GM19397 (cell line): Measurements from ENCODE around the gene IFNA13.

Experiments
- ATAC-seq: cut with Tn5 transposase; IDR thresholded peaks from one replicate; pipeline ENCODE4 v1.9.1; 2021; ENCODE audit warnings: mild to moderate bottlenecking, moderate library complexity; ENCODE audit not compliant: unreplicated experiment

Gene IFNA13

DNA sequence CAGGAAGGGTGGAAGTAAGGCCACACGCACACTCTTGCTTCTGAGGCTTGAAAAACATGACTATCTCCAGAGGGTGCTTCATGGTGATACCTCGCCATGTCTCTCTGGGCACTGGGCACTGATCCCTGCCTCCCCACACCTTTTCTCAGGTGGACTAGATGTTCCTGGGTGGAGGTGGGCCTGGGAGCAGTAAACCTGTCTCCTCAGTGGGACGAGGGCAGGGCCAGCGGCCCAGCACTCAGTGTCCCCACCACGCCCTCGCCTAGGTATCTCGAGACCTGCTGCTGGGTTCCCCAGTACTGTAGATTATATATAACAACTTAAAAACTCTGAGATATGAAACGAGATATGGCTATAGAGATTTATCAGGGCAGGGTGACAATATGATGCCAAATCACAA is 5.6 kb downstream of the IFNA13 start:
- ATAC-seq = no peak

DNA sequence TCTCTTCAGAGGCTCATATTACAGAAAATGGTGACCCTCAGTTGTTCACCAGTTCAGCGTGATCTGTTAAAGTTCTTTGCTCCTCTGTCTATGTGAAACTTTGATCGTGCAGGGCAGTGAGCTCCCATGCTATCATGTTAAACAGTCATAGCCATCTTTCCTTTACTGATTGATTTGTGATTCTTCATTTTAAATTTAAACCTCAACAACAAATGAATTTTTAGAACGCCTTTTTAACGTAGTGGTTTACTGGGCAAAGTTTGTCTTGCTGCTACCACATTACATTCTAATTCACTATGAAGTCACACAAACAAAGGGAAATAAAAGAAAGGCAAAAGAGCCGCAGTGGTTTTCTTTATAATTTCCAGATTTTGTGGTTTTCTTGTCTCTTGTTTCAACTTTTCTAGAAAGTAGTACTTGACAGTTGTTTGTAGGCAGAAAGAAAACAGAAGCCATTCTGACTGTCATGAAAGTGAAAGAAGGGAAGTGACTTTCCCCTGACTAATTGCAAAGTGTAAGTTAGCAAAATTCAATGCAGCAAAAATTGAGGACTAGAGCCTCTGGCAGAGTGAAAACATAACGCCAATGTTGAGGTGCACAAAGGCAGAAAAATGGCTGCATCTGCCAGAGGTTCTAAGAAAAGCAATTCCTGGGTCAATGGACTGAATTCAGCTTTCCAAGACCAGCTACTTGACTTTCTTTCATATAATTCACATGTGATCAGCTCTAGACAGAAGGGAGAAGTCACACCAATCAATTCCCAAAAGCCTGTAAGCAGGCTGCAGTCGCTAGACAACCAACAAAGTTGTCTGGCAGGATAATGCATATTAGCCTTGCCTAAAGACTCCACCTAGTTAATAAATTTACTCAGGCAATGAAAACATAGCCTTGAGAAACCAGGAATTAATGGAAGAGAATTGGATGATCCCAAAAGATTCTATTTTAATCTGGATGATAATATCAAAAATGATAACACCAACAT is 10.1 kb downstream of the IFNA13 start:
- peak; percentile 87 for ATAC-seq

DNA sequence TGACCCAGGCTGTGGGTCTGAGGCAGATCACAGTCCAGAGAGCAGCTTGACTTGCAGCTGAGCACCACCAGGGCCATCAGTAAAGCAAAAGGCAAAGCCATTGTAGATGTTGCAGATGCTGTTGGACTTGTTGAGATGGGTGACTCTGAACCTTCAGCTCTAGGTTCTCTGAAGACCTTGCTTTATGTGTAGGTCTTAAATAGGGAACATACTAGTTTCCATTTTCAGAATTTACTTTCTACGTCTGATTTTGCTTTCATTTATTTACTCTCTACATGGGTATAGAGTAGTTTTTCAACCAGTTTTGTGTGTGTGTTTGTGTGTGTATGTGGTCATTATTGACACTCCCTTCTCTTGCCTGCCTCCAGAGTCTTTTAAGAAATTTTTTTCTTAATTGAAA is 17.1 kb downstream of the IFNA13 start, which contains the start of gene IFNA6:
Gene IFNA6, minus strand, starts transcription at position 101 of the 400 bp plus-strand sequence. Its CDS starts 0 bp downstream, at position 101.
- no peak for ATAC-seq

GRCh38 chr9:21348430-21348970 is 19.4 kb downstream of the IFNA13 start:
- ATAC-seq = no peak

DNA sequence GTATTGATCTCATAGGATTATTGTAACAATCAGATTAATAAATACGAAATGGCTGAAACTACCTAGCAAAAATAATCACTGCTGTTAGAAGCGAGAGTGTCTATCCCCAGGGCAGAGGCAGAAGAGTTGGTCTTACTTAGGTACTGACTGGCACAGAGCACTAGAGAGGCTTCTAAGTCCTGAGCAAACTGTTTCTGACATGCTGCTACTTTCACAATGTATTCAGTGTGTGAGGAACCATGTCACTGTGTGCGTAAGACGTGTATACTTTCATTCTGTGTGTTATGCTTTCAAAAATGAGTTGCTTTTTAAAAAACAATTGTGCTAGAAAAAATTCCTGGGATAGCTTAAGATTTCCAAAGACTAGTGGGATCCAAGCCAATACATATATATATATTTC is 27.1 kb downstream of the IFNA13 start:
- ATAC-seq = no peak

GRCh38 chr9:21336457-21336856 is 31.4 kb downstream of the IFNA13 start:
- ATAC-seq = no peak

DNA sequence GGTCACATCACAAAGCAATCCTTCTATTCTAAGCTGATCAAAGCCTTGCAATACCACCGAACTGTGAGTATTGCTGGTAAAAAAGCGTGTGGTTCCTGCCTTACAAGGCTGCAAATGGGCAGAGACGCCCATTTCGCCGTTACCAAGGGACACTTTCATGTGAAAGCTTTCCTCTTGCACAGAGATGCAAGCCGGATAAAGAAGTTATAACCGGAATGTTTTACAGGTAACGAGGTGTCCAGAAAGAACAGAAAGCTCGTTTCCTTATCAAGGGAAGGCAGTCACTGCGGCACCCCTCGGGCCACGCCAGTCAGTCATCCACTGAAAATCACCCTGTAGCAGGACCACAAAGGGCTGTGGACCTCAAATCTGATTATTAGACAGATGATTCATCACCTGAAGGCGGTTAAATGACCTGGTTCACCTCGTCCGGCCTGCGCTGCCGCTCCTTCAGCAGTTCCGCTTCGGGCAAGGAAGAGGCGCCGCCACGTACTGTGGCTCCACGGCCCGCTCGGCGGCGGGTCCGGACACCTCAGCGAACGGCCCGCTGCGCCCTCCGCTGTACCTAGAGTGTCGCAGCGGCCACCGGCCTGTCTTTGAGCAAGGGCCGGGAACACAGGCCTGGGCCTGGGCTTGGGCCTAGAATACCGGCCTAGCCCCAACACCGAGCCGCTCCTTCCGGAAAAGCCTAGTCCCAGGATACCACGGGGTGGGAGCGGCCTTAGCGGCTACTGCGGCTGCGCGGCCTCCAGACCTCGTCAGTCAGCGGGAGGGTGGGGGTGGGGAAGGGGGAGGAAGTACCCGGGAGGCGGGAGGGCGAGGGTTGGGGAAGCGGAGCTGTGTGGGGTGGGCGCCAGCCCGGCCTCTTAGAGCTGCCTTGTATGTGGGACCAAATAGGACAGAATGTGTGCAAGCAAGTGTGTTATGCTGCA is 32.9 kb downstream of the IFNA13 start, which contains the start of gene KLHL9:
Gene KLHL9, minus strand, starts transcription at position 704 of the 932 bp plus-strand sequence. Its CDS starts 545 bp downstream, at position 159.
- ATAC-seq = peak; percentile 90

DNA sequence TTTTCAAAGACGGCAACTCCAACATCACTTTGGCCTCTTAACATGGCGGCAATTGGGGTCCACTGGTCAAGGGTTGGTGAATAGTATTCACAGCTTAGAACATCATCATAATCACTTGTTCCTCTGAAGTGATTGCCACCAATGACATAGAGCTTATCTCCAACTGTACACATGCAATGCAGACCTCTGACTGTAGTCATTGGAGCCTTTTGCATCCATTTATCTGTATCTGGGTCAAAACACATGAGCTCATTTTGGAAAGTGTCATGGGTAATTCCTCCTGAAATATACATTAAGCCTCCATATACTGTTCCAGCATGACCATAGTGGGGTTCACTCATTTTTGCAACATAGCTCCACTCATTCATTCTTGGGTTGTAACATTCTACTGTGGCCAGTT is 34.6 kb downstream of the IFNA13 start:
- ATAC-seq = no peak

DNA sequence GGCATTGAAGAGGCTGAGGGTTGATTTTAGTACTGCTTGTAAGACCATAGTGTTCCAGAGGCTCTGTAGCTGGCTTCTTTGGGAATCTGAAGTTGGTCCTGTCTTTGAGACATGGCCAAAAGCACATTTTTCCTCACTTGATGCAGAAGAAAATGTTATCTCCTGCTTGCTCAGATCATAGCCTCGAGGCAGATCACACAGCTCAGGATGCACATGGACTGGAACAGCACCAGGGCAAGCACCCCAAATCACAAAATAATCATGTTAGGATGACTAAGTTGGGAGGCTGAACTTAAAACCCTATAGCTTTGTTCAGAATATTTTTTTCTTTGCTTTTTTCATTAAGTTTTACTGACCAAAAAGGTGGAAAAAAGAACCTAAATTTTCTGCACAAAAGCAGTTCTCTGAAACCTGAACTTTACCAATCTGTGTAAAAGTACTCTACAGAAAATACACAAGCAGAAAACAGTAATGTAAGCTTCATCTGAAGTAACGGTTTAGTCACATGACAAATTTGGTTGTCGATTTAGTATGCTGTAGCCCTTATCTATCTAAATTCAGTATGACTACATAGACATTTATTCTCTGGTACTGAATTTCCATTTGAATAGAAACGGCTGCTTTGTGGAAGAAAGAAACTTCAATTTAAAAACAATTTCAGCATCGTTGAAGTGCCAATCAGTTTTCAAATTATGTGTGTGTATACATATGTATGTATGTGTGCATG is 36.0 kb downstream of the IFNA13 start:
- ATAC-seq = no peak

DNA sequence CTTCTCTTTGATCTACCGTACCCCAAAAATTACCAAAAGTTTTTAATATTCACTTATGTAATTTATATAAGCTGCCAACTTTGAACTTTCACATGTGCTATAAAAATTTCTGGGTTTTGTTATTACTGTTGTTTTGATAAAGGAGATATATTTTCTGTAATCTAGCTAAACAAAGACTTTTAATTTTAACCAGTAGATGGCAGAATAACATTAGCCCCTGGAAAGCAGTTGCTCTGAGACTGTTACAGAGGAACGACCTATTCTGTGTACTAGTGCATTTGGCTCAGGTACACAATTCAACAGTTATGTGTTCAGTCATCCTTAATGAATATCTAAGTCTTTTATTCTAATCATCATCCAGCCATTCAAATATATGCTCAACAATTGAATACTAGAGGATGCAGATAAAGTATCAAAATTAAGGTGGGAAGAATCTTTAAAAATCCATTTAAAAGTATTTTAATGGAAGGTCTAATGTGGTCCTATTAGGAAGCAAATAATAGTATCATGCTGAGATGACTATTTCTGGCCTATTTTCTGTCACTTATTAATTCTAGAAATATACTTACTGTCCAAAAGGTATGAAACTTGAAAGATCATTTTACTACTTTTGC is 41.2 kb downstream of the IFNA13 start:
- no peak for ATAC-seq

GRCh38 chr9:21324047-21324446 is 43.8 kb downstream of the IFNA13 start:
- no peak for ATAC-seq

GRCh38 chr9:21322911-21323461 is 44.9 kb downstream of the IFNA13 start:
- no peak for ATAC-seq

DNA sequence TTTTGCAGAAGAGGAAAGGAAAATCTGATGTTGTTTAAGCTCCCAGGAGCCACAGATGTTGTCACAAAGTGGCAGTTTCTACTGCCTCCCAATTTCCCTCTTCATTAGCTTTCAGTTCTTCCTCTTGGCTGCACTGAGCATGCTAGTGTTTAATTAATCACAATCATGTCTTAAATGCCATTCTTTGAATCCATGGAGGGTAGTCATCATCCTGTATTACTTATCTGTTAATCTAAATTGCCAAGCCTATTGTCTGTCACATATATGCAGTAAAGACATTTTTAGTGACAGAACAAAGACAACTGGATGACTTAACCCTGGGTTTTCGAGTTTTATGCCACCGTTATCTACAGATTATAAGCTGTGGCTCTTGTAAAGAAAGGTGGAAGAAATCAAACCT is 47.4 kb downstream of the IFNA13 start:
- no peak for ATAC-seq

- no peak for ATAC-seq
Observed at GRCh38 chr9:21317956-21318923, 49.6 kb downstream of the IFNA13 start.
